Duodenal mucosa (tissue), 2 donors: ENCODE measurements around the gene EIF1AX.

ENCODE experiments used
- H3K27ac ChIP-seq: one replicate; pipeline ENCODE4 v1.7.0; 2013; ENCODE audit warnings: low read depth, low read length
- H3K27me3 ChIP-seq, 2 donors: one replicate each; pipeline ENCODE4 v1.7.0; 2013; ENCODE audit warnings: low read length in 2 of 2, control low read depth in 1 of 2; ENCODE audit not compliant: insufficient read depth in 2 of 2, control insufficient read depth in 1 of 2
- H3K36me3 ChIP-seq, 2 donors: one replicate each; pipeline ENCODE4 v1.7.0; 2013; ENCODE audit warnings: low read length in 2 of 2, control low read depth in 1 of 2; ENCODE audit not compliant: insufficient read depth in 2 of 2, control insufficient read depth in 1 of 2
- H3K4me1 ChIP-seq, 2 donors: one replicate each; pipeline ENCODE4 v1.7.0; 2013; ENCODE audit warnings: low read length in 2 of 2, control low read depth in 1 of 2; ENCODE audit not compliant: insufficient read depth in 2 of 2, control insufficient read depth in 1 of 2
- H3K4me3 ChIP-seq, 2 donors: one replicate each; pipeline ENCODE4 v1.7.0; 2013; ENCODE audit warnings: low read length in 2 of 2, low read depth in 1 of 2
- H3K9ac ChIP-seq, 2 donors: one replicate each; pipeline ENCODE4 v1.7.0; 2013; ENCODE audit warnings: low read length in 2 of 2, low read depth in 1 of 2
- H3K9me3 ChIP-seq, 2 donors: one replicate each; pipeline ENCODE4 v1.7.0; 2013; ENCODE audit warnings: low read length in 2 of 2, control low read depth in 1 of 2; ENCODE audit not compliant: control insufficient read depth in 1 of 2

The EIF1AX gene

GRCh38 chrX:20101934-20102581, 39.6 kb downstream of the EIF1AX start:
- no peaks in the 10 kb centered on the region for H3K27me3 ChIP-seq
- no peak overlapping the region for H3K4me3 ChIP-seq
- no peak overlapping the region for H3K27ac ChIP-seq

GRCh38 chrX:20091499-20091898, 50.1 kb downstream of the EIF1AX start:
- no peak overlapping the region for H3K4me3 ChIP-seq
- no peak overlapping the region for H3K9ac ChIP-seq
- H3K9me3 ChIP-seq = no peaks in the 10 kb centered on the region
- no peaks in the 10 kb centered on the region for H3K36me3 ChIP-seq
- H3K27me3 ChIP-seq = no peaks in the 10 kb centered on the region
- no peak overlapping the region for H3K27ac ChIP-seq
- no peaks in the 10 kb centered on the region for H3K4me1 ChIP-seq

More at GRCh38 chrX:20101934-20102581, 39.6 kb downstream of the EIF1AX start:
- H3K9ac ChIP-seq = no peak overlapping the region
- H3K4me1 ChIP-seq = no peaks in the 10 kb centered on the region
- H3K9me3 ChIP-seq = no peaks in the 10 kb centered on the region
- H3K36me3 ChIP-seq = no peaks in the 10 kb centered on the region

GRCh38 chrX:20089845-20090244, 51.8 kb downstream of the EIF1AX start:
- Histone ChIP-seq H3K4me3 (no peak overlapping the region), H3K4me1 (no peaks in the 10 kb centered on the region), H3K36me3 (no peaks in the 10 kb centered on the region), H3K27me3 (no peaks in the 10 kb centered on the region), H3K9me3 (no peaks in the 10 kb centered on the region), H3K9ac (no peak overlapping the region), H3K27ac (no peak overlapping the region)

GRCh38 chrX:20080277-20080676, 61.4 kb downstream of the EIF1AX start:
- Histone ChIP-seq H3K4me3 (no peak overlapping the region), H3K36me3 (no peaks in the 10 kb centered on the region), H3K4me1 (no peaks in the 10 kb centered on the region), H3K9ac (no peak overlapping the region), H3K9me3 (no peaks in the 10 kb centered on the region), H3K27me3 (no peaks in the 10 kb centered on the region), H3K27ac (no peak overlapping the region)
